Hepatocyte (in vitro differentiated cells): ENCODE results near the gene MPG. TPM values are rescaled to one million over a fixed set of nuclear protein-coding genes. Genes with fewer than 3 reads are reported as not detected.

Experiments used
- DNase-seq: peaks from one replicate; pipeline ENCODE4 v3.0.0-alpha.2; 2016; ENCODE audit warnings: low spot score
- H2AFZ ChIP-seq: fragments of 200-600 bp; sonication (generic); 2 replicates; pipeline ENCODE4 v1.6.0; 2016; ENCODE audit warnings: antibody characterized with exemption, mild to moderate bottlenecking
- H3K27ac ChIP-seq: fragments of 200-600 bp; sonication (generic); 2 replicates; pipeline ENCODE4 v1.5.1; 2016; ENCODE audit warnings: mild to moderate bottlenecking
- H3K27me3 ChIP-seq: fragments of 200-600 bp; sonication (generic); 2 replicates; pipeline ENCODE4 v1.6.1; 2016
- H3K36me3 ChIP-seq: fragments of 200-600 bp; sonication (generic); replicated peaks from 2 replicates; pipeline ENCODE4 v1.5.1; 2016; ENCODE audit warnings: low read depth; ENCODE audit not compliant: insufficient read depth
- H3K4me1 ChIP-seq: fragments of 200-600 bp; sonication (generic); 2 replicates; pipeline ENCODE4 v1.5.1; 2016; ENCODE audit warnings: mild to moderate bottlenecking, moderate library complexity; ENCODE audit not compliant: insufficient read depth
- H3K4me2 ChIP-seq: fragments of 200-600 bp; sonication (generic); 2 replicates; pipeline ENCODE4 v1.6.0; 2016
- H3K4me3 ChIP-seq: fragments of 200-600 bp; sonication (generic); 2 replicates; pipeline ENCODE4 v1.5.1; 2016; ENCODE audit warnings: mild to moderate bottlenecking
- H3K79me2 ChIP-seq: fragments of 200-600 bp; sonication (generic); 2 replicates; pipeline ENCODE4 v1.6.0; 2017; ENCODE audit warnings: mild to moderate bottlenecking
- H3K9me2 ChIP-seq: fragments of 200-600 bp; sonication (generic); replicated peaks from 2 replicates; pipeline ENCODE4 v1.6.0; 2017; ENCODE audit warnings: mild to moderate bottlenecking; ENCODE audit not compliant: insufficient read depth
- H3K9me3 ChIP-seq: fragments of 200-600 bp; sonication (generic); 2 replicates; pipeline ENCODE4 v1.5.1; 2016; ENCODE audit warnings: low read depth, mild to moderate bottlenecking
- H4K20me1 ChIP-seq: fragments of 200-600 bp; sonication (generic); 2 replicates; pipeline ENCODE4 v1.6.0; 2016; ENCODE audit warnings: mild to moderate bottlenecking; ENCODE audit not compliant: insufficient read depth, poor library complexity, severe bottlenecking
- EZH2 ChIP-seq: fragments of 200-600 bp; sonication (generic); IDR thresholded peaks from 2 replicates; pipeline ENCODE4 v1.6.1; 2016; ENCODE audit warnings: antibody characterized with exemption, mild to moderate bottlenecking, borderline replicate concordance
- EZH2phosphoT487 ChIP-seq: fragments of 200-600 bp; sonication (generic); IDR thresholded peaks from one replicate; pipeline ENCODE4 v1.6.1; 2018; ENCODE audit warnings: antibody characterized with exemption, mild to moderate bottlenecking, low read depth, moderate library complexity; ENCODE audit not compliant: unreplicated experiment, severe bottlenecking
- WGBS: methylation state at CpG from one replicate; pipeline ENCODE4 v1.1.6; 2016; ENCODE audit warnings: low lambda C conversion rate; ENCODE audit errors: missing lambda C conversion rate; 5-methylcytosine and 5-hydroxymethylcytosine counted together
- polyA plus RNA-seq: library from polyadenylated mRNA; unstranded; fragments of >200 nt; fragmentation: Nextera tagmentation; extraction: Ambion mirVana; gene quantifications from 2 replicates; pipeline ENCODE4 v1.2.1, GENCODE V29; 2016
- total RNA-seq: library from RNA; depleted of rRNA; stranded (reverse); fragments of >200 nt; gene quantifications from 2 replicates; pipeline ENCODE4 v1.2.3, GENCODE V29; 2014
- TF ChIP-seq, protein P1 (sequence below): fragments of 200-600 bp; sonication (generic); IDR thresholded peaks from 2 replicates; pipeline ENCODE4 v1.5.1; 2016; ENCODE audit warnings: antibody characterized with exemption, mild to moderate bottlenecking; ENCODE audit not compliant: poor library complexity

The MPG gene
- total and polyA plus RNA-seq, 2 experiments from 2014 or later: 67.4 to 83.9 TPM

DNA sequence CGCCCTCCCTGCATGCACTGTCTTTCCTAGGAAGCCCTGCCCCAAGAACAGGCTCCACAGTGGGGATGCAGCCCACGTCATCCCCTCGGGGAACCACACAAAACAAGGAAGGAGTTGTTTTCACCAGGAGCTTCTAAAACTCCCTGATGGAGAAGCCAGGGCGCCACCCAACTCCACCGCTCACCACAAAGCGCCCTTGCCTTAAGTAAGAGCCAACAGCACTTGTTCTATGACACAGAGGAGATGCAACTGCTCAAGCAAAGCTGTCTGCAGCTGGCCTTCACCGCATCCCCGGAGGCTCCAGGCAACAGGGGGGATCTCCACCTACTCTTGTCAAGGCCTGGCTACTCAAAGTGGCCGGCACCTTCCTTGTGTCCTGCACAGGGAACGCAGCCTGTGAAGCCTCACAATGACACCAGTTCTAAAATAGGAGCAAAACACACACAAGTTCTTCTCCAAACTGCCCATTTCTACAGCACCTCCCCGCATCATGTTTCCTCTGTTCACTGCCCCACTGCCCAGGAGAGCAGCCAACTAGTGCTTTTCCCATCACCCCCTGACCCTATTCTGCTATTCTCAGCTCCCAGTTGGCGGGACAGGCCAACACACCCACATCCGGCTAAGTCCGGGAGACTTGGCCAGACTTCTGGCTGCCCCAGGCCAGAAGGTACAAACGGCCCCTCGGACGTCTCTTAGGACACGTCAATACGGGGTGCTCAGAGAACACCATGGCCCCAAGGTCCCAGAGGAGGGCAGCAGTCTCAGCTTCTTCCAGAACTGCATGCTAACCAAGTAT is 24.2 kb downstream of the MPG start:
- WGBS: 93% methylated on average over 19 of the region's 19 CpGs
- Histone ChIP-seq H3K4me3 (no peak overlapping the region), H3K27me3 (no peaks in the 10 kb centered on the region), H3K4me1 (no peaks in the 10 kb centered on the region), H2AFZ (no peak overlapping the region), H3K27ac (no peak overlapping the region), H3K9me3 (no peaks in the 10 kb centered on the region), H3K4me2 (no peak overlapping the region), H3K79me2 (no peaks in the 10 kb centered on the region), H3K36me3 (no peaks in the 10 kb centered on the region), H4K20me1 (no peaks in the 10 kb centered on the region), H3K9me2 (no peaks in the 10 kb centered on the region)
- TF ChIP-seq EZH2: no peak
- TF ChIP-seq EZH2phosphoT487: no peak
- no peak for DNase-seq

DNA sequence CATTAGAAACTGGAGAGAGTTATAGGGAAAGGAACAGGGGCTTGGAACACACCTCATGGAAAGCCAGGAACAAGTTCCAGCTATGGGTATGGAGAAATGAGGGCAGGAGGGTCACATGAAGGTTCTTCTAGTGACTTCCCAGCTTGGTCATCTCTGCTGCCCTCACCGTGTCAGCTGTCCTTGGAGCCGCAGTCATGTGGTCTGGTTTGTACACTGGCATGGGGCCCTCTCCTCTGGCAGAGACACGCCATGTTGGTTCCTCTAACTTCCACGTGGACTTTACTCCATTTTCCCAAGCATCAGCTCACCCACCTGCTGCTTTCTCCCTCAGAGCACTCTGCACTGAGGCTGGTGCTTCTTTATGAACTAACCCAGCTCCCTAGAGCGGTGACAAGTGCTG is 26.3 kb downstream of the MPG start:
- Histone ChIP-seq H3K4me2 (no peak overlapping the region), H3K9me3 (no peaks in the 10 kb centered on the region), H3K79me2 (no peaks in the 10 kb centered on the region), H3K27me3 (no peaks in the 10 kb centered on the region), H3K27ac (no peak overlapping the region), H3K4me3 (no peak overlapping the region), H3K4me1 (no peaks in the 10 kb centered on the region), H4K20me1 (no peaks in the 10 kb centered on the region), H3K36me3 (no peaks in the 10 kb centered on the region), H3K9me2 (no peaks in the 10 kb centered on the region), H2AFZ (no peak overlapping the region)
- TF ChIP-seq EZH2 (no peak), EZH2phosphoT487 (no peak)
- TF ChIP-seq, protein P1, sequence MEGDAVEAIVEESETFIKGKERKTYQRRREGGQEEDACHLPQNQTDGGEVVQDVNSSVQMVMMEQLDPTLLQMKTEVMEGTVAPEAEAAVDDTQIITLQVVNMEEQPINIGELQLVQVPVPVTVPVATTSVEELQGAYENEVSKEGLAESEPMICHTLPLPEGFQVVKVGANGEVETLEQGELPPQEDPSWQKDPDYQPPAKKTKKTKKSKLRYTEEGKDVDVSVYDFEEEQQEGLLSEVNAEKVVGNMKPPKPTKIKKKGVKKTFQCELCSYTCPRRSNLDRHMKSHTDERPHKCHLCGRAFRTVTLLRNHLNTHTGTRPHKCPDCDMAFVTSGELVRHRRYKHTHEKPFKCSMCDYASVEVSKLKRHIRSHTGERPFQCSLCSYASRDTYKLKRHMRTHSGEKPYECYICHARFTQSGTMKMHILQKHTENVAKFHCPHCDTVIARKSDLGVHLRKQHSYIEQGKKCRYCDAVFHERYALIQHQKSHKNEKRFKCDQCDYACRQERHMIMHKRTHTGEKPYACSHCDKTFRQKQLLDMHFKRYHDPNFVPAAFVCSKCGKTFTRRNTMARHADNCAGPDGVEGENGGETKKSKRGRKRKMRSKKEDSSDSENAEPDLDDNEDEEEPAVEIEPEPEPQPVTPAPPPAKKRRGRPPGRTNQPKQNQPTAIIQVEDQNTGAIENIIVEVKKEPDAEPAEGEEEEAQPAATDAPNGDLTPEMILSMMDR: no peak
- WGBS: 93% methylated on average over 5 of the region's 5 CpGs
- no peak for DNase-seq

DNA sequence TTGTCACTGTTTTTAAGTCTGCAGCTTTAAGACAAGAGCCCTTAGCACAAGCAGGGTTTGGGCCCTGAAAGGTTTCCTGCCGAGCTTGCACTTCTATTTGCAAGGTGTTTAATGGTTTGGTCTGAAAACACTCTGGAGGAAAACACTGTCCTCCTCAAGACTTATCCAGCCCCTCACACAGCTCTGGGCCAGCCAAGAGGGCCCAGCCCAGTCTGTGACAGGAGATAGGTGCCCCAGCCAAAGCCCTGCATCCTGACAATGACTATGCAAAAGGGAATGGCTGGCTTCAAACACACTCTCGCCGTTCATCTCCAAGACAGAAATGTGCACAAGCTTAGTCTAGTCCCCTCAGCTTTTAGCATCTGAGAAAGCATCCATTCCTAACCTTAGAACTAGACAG is 26.9 kb downstream of the MPG start:
- WGBS: 88% methylated on average over 3 of the region's 3 CpGs
- Histone ChIP-seq H3K27me3 (no peaks in the 10 kb centered on the region), H4K20me1 (no peaks in the 10 kb centered on the region), H3K4me1 (no peaks in the 10 kb centered on the region), H3K36me3 (no peaks in the 10 kb centered on the region), H3K27ac (no peak overlapping the region), H3K4me3 (no peak overlapping the region), H3K79me2 (no peaks in the 10 kb centered on the region), H3K9me3 (no peaks in the 10 kb centered on the region), H2AFZ (no peak overlapping the region), H3K9me2 (no peaks in the 10 kb centered on the region), H3K4me2 (no peak overlapping the region)
- DNase-seq: no peak
- no peak for TF ChIP-seq EZH2phosphoT487
- TF ChIP-seq, protein P1: no peak
- no peak for TF ChIP-seq EZH2

DNA sequence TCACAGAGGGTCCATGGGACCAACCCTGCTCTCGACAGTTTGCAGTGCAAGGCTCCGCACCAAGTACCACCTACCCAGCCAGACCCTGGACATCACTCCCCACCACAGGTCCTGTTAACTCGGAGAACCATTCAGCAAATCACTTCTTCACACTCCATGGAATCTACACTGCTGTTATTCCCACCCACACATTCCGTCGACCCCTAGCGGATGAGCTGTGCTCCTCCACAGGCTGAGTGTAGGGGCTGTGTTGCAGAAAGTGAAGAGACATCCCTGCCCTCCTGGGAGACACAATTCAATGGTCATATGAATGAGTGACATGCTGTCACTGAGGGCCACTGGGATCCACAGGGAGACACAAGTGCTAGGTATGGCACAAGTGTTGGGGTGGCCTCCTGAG is 27.5 kb downstream of the MPG start:
- no peaks in the 10 kb centered on the region for H3K4me1 ChIP-seq
- no peak for DNase-seq
- no peak overlapping the region for H3K4me3 ChIP-seq
- TF ChIP-seq EZH2phosphoT487 (no peak), EZH2 (no peak)
- TF ChIP-seq, protein P1: no peak
- no peaks in the 10 kb centered on the region for H3K36me3 ChIP-seq
- H4K20me1 ChIP-seq: no peaks in the 10 kb centered on the region
- no peak overlapping the region for H3K4me2 ChIP-seq
- no peaks in the 10 kb centered on the region for H3K9me2 ChIP-seq
- H2AFZ ChIP-seq: no peak overlapping the region
- H3K27ac ChIP-seq: no peak overlapping the region
- no peaks in the 10 kb centered on the region for H3K79me2 ChIP-seq
- H3K27me3 ChIP-seq: no peaks in the 10 kb centered on the region
- no peaks in the 10 kb centered on the region for H3K9me3 ChIP-seq
- WGBS: 97% methylated on average over 6 of the region's 6 CpGs
